HG03066 (cell line): ENCODE data around the gene CLDN1.
"Not testable (repeated sequence)": the region's sequence is repeated elsewhere in the genome, so short reads cannot be mapped to it uniquely, and the experiment has no call there.

Source experiments
- ATAC-seq: cut with Tn5 transposase; IDR thresholded peaks from one replicate; pipeline ENCODE4 v1.9.1; 2021; ENCODE audit warnings: low read depth; ENCODE audit not compliant: unreplicated experiment

Gene CLDN1

GRCh38 chr3:190301591-190301990, 20.7 kb downstream of the CLDN1 start:
- no peak for ATAC-seq

DNA sequence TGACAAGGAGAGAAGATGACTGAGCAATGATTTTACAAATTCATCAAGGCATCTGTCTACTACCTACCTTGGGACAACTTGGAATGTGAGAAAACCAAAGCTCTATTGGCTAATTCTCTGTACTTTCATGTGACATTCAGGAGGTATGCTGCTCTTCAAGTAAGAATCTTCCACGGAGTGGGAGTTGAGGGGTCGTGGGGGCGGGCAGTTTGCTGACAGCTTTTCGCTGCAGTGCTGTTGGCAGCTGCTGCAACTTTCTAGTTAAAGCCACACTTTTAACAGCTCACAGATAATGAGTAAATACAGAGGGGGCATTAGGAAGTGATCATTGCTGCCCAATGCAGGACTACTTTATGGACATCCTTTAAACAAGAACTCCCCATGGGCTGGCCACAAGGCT, 22.3 kb downstream of the CLDN1 start:
- ATAC-seq = no peak

DNA sequence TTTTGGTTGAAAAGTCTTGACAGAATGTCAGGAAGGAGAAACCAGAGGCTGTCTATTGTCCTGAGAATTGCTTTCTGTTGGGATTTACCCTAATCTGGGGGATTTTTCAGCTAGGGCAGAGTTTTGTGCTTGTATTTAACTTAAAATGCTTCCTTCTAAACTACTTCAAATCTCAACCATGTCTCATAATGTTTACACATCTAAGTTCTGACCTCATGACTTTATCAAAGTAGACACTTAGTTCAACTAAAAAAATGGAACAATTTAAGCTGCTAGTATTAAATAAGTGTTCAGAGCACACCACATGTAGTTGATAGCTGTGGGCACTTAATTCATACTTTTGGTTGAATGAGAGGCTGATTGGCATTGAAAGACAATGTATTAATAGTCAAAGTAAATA, 28.2 kb downstream of the CLDN1 start:
- no peak for ATAC-seq

DNA sequence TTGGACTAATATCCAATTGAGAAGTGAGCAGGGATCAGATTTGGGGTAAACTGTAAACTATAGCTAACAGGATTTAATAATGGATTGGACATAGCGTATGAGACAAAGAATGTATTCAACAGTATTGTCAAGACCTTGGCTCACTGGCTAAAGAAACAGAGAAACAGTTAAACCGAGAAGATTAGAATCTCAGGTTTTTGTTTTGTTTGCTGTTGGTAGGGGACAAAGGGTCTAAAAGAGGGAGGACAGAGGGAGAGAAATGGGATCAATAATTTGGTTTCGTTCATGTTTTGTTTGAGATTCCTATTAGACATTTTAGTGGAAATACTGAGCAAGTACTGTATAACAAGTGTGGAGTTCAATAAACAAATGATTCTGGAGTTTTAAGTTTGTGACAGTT, 28.6 kb downstream of the CLDN1 start:
- ATAC-seq = no peak

DNA sequence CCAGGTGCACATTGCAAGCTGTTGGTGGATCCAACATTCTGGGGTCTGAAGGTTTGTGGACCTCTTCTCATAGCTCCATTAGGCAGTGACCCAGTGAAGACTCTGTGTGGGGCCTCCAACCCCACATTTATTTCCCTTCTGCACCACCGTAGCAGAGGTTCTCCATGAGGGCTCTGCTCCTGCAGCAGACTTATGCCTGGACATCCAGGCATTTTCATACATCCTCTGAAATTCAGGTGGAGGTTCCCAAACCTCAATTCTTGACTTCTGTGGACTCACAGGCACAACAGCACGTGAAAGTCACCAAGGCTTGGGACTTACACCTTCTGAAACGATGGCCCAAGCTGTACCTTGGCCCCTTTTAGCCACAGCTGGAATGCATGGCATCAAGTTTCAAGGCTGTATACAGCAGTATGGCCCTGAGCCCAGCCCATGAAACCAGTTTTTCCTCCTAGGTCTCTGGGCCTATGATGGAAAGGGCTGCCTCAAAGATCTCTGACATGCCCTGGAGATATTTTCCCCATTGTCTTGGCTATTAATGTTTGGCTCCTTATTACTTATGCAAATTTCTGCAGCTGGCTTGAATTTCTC, 30.2 kb downstream of the CLDN1 start:
- ATAC-seq = no peak

- ATAC-seq = no peak
These were observed 32.3 kb downstream of the CLDN1 start for GRCh38 chr3:190289989-190290388.

- no peak for ATAC-seq
These were observed 33.4 kb downstream of the CLDN1 start for GRCh38 chr3:190288836-190289235.

DNA sequence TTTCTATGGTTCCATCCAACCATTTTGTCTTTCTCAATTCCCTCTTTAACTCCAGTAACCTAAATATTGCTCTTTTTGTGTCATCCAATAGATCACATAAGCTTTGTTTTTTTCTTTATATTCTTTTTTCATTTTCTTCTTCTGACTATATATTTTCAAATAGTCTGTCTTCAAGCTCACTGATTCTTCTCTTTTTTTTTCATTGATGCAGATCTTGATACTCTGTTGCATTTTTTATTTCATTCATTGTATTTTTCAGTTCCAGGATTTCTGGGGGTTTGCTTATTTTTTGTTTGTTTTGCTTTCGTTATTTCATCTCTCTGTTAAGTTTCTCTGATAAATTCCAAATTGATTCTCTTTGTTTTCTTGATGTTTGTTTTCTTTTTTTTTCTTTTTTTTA, 36.2 kb downstream of the CLDN1 start:
- no peak for ATAC-seq

DNA sequence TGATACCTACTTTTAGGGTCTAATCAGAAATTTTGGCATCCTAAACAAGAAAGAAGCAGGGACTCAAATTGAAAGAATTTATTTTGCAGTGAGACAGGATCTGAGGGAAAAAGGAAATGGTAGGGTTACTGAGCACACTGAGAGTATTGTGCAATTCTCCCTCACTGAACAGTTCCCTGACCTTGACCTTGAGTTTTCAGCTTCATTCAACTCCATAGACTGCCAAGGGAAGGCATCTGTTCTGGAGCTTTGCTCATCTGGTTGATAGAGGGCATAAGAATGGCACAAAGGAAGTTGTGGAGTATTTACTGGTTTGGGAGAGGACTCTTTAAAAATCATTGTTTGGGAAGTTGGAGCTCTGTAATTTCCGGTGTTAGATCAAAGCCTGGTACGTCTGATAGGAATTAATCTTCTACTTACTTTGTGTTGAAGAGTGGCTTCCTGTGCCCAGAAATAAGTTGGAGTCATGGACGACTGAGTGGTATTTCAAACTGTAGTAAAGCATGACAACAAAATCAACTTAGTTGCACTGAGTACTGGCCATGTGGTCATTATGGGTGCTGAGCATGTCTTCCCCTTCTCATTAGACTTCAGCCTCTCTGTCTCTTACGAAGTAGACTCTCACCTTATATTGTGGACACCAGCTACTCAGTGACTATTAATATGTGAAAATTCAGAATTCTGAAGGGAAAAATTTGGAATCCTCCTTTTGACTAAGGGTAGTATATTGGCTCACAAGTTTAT, 40.8 kb downstream of the CLDN1 start:
- ATAC-seq = no peak

- ATAC-seq = no peak
These were observed 42.6 kb downstream of the CLDN1 start for GRCh38 chr3:190279690-190280089.

- ATAC-seq = no peak
These were observed 49.5 kb downstream of the CLDN1 start for GRCh38 chr3:190272747-190273146.

DNA sequence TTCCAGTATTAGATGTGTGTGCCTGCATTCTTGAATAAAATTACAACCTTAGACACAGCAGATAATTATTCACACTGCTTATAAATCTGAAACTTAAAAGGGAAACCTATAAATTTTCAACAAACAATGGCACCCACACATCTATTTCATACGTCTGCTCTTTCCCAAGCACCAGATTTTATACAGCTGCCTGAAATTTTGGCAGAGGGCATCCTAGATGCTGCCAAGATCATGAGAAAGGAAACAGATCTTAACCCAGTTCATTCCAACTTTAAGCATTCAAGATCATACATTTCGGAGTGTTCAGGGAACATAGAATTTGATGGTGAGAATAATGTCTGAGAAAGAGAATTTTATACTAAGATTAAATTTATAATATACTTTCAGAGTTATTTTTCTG, 53.1 kb downstream of the CLDN1 start:
- no peak for ATAC-seq

DNA sequence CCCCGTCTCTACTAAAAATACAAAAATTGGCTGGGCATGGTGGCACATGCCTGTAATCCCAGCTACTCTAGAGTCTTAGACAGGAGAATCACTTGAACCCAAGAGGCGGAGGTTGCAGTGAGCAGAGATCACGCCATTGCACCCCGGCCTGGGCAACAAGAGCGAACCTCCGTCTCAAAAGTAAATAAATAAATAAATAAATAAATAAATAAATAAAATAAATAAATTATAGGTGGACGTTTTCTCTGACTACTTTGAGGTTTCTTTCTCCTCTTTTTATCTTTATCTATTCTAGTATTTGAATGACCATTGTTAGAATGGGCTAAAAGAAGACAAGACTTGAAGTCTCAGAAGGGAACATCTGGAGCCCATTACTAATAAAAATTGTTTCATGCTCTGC, 54.8 kb downstream of the CLDN1 start:
- not testable (repeated sequence) for ATAC-seq

GRCh38 chr3:190266913-190267290, 55.3 kb downstream of the CLDN1 start:
- no peak for ATAC-seq

DNA sequence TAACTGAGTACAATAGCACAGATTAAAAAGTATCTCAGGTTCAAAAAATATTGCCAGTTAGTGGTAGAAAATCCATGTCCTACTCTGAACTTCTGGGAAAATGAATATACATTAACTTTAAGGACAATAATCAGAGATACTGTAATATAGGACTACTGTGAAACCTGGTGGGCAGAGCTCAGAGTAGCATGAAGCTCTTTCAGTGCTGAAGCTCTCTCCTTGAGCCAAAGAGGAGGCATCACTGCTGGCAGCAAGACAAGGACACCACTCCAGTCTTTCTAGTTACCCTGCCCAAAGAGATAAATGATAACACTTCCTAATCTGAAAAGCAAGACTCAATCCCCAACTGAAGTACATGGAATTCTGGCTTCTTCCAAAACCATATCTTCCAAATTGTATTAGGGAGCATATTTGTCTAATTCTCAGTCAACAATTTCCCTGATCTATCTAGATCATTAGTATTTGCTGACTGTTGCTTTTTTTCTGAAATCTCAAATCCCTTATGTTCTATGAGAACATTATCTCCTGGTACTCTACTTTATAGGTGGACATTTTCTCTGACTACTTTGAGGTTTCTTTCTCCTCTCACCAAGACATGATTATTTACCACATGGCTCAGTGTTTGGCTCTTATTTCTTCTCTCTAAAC, 55.9 kb downstream of the CLDN1 start:
- ATAC-seq = no peak

GRCh38 chr3:190265796-190266195, 56.5 kb downstream of the CLDN1 start:
- no peak for ATAC-seq

DNA sequence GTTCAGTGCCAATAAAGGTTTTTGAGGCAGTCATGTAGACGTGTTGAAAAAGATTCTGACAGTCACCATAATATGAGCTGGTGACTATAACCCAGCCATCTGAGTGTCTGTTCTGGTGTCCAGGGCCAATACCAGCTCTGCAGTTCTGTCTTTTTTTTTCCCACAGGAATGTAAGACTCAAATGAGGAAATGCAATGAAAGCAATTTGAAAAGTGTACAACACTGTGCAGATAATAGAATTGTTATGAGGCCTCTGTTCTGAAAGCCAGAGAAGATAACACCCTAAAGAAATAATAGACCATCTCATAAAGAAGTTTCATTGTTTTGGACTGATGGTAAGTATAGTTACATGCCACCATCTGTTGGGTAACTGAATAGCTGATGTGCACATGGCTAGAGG, 57.1 kb downstream of the CLDN1 start:
- ATAC-seq = no peak

- no peak for ATAC-seq
These were observed 60.5 kb downstream of the CLDN1 start for GRCh38 chr3:190261740-190262139.

GRCh38 chr3:190261015-190261414, 61.2 kb downstream of the CLDN1 start:
- no peak for ATAC-seq

DNA sequence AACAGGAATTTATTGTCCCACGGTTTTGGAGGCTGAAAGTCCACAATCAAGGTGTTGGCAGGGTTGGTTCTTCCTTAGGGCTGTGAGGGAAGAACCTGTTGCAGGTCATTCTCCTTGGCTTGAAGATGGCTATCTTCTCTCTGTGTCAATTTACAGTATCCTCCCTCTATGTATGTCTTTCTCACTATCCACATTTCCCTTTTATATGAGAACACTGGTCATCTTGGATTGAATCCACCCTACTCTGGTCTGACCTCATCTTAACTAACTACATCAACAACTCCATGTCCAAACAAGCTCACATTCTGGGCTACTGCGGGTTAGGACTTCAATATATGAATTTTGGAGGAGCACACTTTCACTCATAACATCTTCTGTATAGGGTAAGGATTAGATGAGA, 61.9 kb downstream of the CLDN1 start:
- no peak for ATAC-seq

DNA sequence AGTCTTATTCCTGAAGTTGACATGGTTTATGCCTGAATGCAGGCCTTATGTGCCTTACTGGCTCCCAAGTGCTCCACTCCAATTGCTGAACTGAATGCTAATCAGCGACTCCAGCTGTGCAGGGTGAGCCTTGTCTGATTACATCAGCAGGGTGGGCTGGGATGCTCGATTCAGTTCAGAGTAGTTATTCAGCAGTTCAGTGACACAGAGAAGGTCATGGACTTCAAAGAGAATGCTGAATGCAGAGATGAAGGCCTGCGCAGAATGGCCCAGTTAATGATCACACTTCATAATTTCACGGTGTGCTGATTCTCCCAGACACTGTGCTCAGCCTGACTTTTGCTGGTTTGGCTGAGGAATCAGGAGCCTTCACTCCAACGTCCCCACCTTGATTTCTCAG, 63.6 kb downstream of the CLDN1 start:
- no peak for ATAC-seq
